HG03159 (cell line): ENCODE results near the gene SOCS2.

ENCODE experiments used
- ATAC-seq: cut with Tn5 transposase; IDR thresholded peaks from one replicate; pipeline ENCODE4 v1.9.1; 2021; ENCODE audit warnings: mild to moderate bottlenecking, moderate library complexity; ENCODE audit not compliant: unreplicated experiment

SOCS2 gene

DNA sequence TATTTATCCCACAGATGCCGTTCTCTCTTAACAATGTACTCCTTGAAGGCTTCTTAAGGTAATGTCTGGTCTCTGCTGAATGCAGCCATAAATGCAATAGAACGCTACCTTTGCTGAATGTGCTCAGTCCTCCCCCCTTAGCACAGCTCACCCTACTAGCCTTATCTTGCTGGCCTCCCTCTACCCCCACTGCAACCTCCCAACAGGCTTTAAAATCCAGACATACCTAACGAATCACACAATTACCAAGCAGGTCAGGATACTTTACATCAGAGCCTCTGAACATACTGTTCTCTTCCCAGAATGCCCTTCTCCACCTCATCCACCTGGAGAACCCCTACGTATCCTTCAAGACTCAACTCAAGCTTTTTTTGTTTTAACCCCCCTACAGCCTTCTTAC, 53.7 kb downstream of the SOCS2 start:
- no peak for ATAC-seq
